Gastroesophageal sphincter (tissue), 4 donors: Measurements from ENCODE around the gene CRTC2. TPM values are rescaled to one million over a fixed set of nuclear protein-coding genes. Genes with fewer than 3 reads are reported as not detected.
A peak's percentile ranks its signal among the peaks of the same experiment; 100 is the strongest.

Experiments
- ATAC-seq: fragments of 150-250 bp; one replicate; pipeline ENCODE4 v1.9.1; 2016; ENCODE audit warnings: mild to moderate bottlenecking, moderate library complexity
- H3K27ac ChIP-seq, 4 donors: fragments of 200-600 bp; sonication (generic) in 3 of 4; 1 replicate in 3 of 4; 2 replicates in 1 of 4; pipeline ENCODE4 v1.5.1; 2016 to 2019
- H3K27me3 ChIP-seq: fragments of 200-600 bp; sonication (generic); one replicate; pipeline ENCODE4 v1.5.1; 2019
- H3K36me3 ChIP-seq, 2 donors: fragments of 200-600 bp; sonication (generic); one replicate each; pipeline ENCODE4 v1.5.1; 2019; ENCODE audit warnings: control low read depth in 1 of 2
- H3K4me1 ChIP-seq, 3 donors: fragments of 200-600 bp; sonication (generic); 1 replicate in 2 of 3; 2 replicates in 1 of 3; pipeline ENCODE4 v1.5.1; 2016 to 2019; ENCODE audit warnings: control low read depth in 2 of 3
- H3K4me3 ChIP-seq, 2 donors: fragments of 200-600 bp; sonication (generic); one replicate each; pipeline ENCODE4 v1.5.1; 2019; ENCODE audit warnings: mild to moderate bottlenecking in 1 of 2, moderate library complexity in 1 of 2
- H3K9me3 ChIP-seq, 3 donors: fragments of 200-600 bp; sonication (generic); one replicate each; pipeline ENCODE4 v1.5.1; 2017 to 2019; ENCODE audit warnings: control low read depth in 2 of 3
- CTCF ChIP-seq, 4 experiments: fragments of 200-600 bp in 2 of 4; fragments of 450-650 bp in 2 of 4; sonication (generic) in 1 of 4; IDR thresholded peaks; one replicate each; pipeline ENCODE4 v1.5.1; 2017 to 2019; ENCODE audit warnings: antibody characterized with exemption in 4 of 4, mild to moderate bottlenecking in 2 of 4, moderate library complexity in 2 of 4
- EP300 ChIP-seq: sonication (generic); formaldehyde crosslinking; IDR thresholded peaks from one replicate; pipeline ENCODE4 v1.6.1; 2017; ENCODE audit warnings: antibody characterized with exemption, mild to moderate bottlenecking
- POLR2A ChIP-seq, 2 donors: fragments of 450-650 bp; IDR thresholded peaks; one replicate each; pipeline ENCODE4 v1.6.1; 2017; ENCODE audit warnings: antibody characterized with exemption in 2 of 2, mild to moderate bottlenecking in 2 of 2, moderate library complexity in 1 of 2
- POLR2AphosphoS5 ChIP-seq: sonication (generic); formaldehyde crosslinking; IDR thresholded peaks from one replicate; pipeline ENCODE4 v1.6.1; 2017; ENCODE audit warnings: antibody characterized with exemption
- WGBS, 2 donors: methylation state at CpG; one replicate each; pipeline ENCODE4 v1.1.5; 2018; ENCODE audit warnings: low coverage in 1 of 2; 5-methylcytosine and 5-hydroxymethylcytosine counted together
- total RNA-seq, 4 donors: library from RNA; depleted of rRNA; stranded (reverse); fragments of >200 nt; gene quantifications; one replicate each; pipeline ENCODE4 v1.1.0, GENCODE V29; 2016

CRTC2 gene
- total RNA-seq, 4 donors from 2014 or later, result 13.9 to 21.2 (median 15.6) TPM

- Histone ChIP-seq H3K27me3 (no peaks in the 10 kb centered on the region), H3K9me3 (no peaks in the 10 kb centered on the region), H3K36me3 (peaks cover 0 to 99% of the 10 kb centered on the region in 2 donors), H3K4me3 (no peak overlapping the region), H3K27ac (no peak overlapping the region), H3K4me1 (peaks cover 0 to 2% (median 0%) of the 10 kb centered on the region in 3 donors)
- TF ChIP-seq POLR2AphosphoS5, result no peak
- no peak for TF ChIP-seq POLR2A (IDR thresholded peaks at IDR 0.05)
- TF ChIP-seq CTCF (IDR thresholded peaks at IDR 0.05), result no peak
- TF ChIP-seq EP300, result no peak
- 84 to 95% methylated on average over 4 to 6 of the region's 11 CpGs for WGBS, 2 donors
- ATAC-seq, result no peak
Measured at GRCh38 chr1:153933955-153934354, 24.5 kb downstream of the CRTC2 start.

DNA sequence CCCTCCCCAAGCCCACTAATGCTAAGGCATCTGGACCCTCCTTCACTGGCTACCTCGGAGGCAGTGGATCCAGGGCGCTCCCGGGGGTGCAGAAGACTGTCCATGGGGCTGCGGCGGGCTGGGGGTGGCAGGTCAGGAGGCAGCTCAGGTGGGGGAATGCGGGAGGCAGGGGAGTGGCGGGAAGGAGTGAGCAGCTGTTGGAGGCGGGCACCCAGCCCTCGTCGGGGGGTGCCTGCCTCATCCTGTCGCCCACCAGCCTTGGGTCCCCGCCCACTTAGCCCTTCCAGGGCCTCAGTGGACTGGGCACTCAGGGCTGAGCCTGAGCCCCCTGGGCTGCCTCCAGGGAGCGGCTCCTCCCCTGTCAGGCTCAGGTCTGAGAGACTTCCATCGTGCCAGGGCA is 25.0 kb downstream of the CRTC2 start:
- H3K9me3 ChIP-seq, result no peaks in the 10 kb centered on the region
- 100% methylated on average over 1 to 2 of the region's 14 CpGs for WGBS, 2 donors
- TF ChIP-seq EP300 (no peak), CTCF (IDR thresholded peaks at IDR 0.05) (no peak), POLR2A (IDR thresholded peaks at IDR 0.05) (no peak), POLR2AphosphoS5 (no peak)
- peaks cover 0 to 7% (median 0%) of the 10 kb centered on the region in 3 donors for H3K4me1 ChIP-seq
- ATAC-seq, result no peak
- no peak overlapping the region for H3K4me3 ChIP-seq
- peaks cover 0 to 96% of the 10 kb centered on the region in 2 donors for H3K36me3 ChIP-seq
- H3K27ac ChIP-seq, result no peak overlapping the region
- no peaks in the 10 kb centered on the region for H3K27me3 ChIP-seq

GRCh38 chr1:153932156-153933131 is 26.0 kb downstream of the CRTC2 start:
- Histone ChIP-seq H3K4me1 (peaks cover 0 to 12% (median 0%) of the 10 kb centered on the region in 3 donors), H3K9me3 (no peaks in the 10 kb centered on the region), H3K4me3 (no peak overlapping the region), H3K36me3 (peaks cover 0 to 86% of the 10 kb centered on the region in 2 donors), H3K27ac (no peak overlapping the region), H3K27me3 (no peaks in the 10 kb centered on the region)
- TF ChIP-seq POLR2A (IDR thresholded peaks at IDR 0.05) (no peak), CTCF (IDR thresholded peaks at IDR 0.05) (no peak), EP300 (no peak), POLR2AphosphoS5 (no peak)
- WGBS, 2 donors, result 87 to 93% methylated on average over 3 to 5 of the region's 18 CpGs
- no peak for ATAC-seq

- H3K27me3 ChIP-seq, result no peaks in the 10 kb centered on the region
- peaks cover 0 to 64% of the 10 kb centered on the region in 2 donors for H3K36me3 ChIP-seq
- TF ChIP-seq EP300 (no peak), CTCF (IDR thresholded peaks at IDR 0.05) (no peak)
- ATAC-seq, result no peak
- no peaks in the 10 kb centered on the region for H3K9me3 ChIP-seq
- 68 to 86% methylated on average over 3 to 8 of the region's 14 CpGs for WGBS, 2 donors
- H3K27ac ChIP-seq, result peak overlapping the region in 1 of 4 donors; percentile 38
- H3K4me3 ChIP-seq, result no peak overlapping the region
- H3K4me1 ChIP-seq, result peaks cover 0 to 12% (median 0%) of the 10 kb centered on the region in 3 donors
Measured at GRCh38 chr1:153929981-153930948, 28.1 kb downstream of the CRTC2 start.
